Measurements from ENCODE around the gene PMVK. TPM values are rescaled to one million over a fixed set of nuclear protein-coding genes. Genes with fewer than 3 reads are reported as not detected.

The PMVK gene
- total RNA-seq, 1 experiment from 2014 or later: 24.0 TPM

- Histone ChIP-seq H3K4me2 (ENCODE audit: low read length) (no peak overlapping the region), H3K9me2 (ENCODE audit: insufficient read depth) (no peaks in the 10 kb centered on the region), H3K4me3 (replicated peaks in 1 of 2; ENCODE audit: low read depth in 1 of 2, low read length in 2 of 2) (no peak overlapping the region), H3K4me1 (ENCODE audit: control insufficient read depth in 1 of 2, insufficient read depth in 2 of 2, low read length in 2 of 2) (no peaks in the 10 kb centered on the region), H3K9ac (ENCODE audit: low read length) (no peak overlapping the region), H3K9me3 (ENCODE audit: control insufficient read depth in 1 of 2, insufficient read depth in 1 of 2, low read depth in 1 of 2, low read length in 2 of 2) (peaks cover 0 to 8% of the 10 kb centered on the region in 2 experiments; a peak in 1 of 4 replicates), H4K20me1 (ENCODE audit: insufficient read depth) (no peaks in the 10 kb centered on the region), H3K27me3 (ENCODE audit: insufficient read depth, low read length) (no peaks in the 10 kb centered on the region), H3K36me3 (ENCODE audit: control insufficient read depth in 1 of 2, insufficient read depth in 2 of 2, low read length in 2 of 2) (no peaks in the 10 kb centered on the region), H3K79me2 (ENCODE audit: insufficient read depth, low read length) (no peaks in the 10 kb centered on the region), H3K27ac (ENCODE audit: low read depth, low read length) (no peak overlapping the region), H2AFZ (ENCODE audit: low read depth, low read length, poor library complexity, severe bottlenecking) (no peak overlapping the region)
- CTCF ChIA-PET: no interaction called here
- TF ChIP-seq ZFX (IDR thresholded peaks at IDR 0.05) (no peak), MAX (IDR thresholded peaks at IDR 0.05) (no peak), YY1 (IDR thresholded peaks at IDR 0.05; ENCODE audit: extremely low read depth, insufficient replicate concordance, low read depth, low read length) (no peak), REST (IDR thresholded peaks at IDR 0.05; ENCODE audit: low read depth) (no peak), SIN3A (IDR thresholded peaks at IDR 0.05; ENCODE audit: low read depth) (no peak), POLR2A (IDR thresholded peaks at IDR 0.05; ENCODE audit: borderline replicate concordance, extremely low read depth, insufficient read depth, insufficient read length) (no peak), RAD21 (IDR thresholded peaks at IDR 0.05; ENCODE audit: low read depth) (no peak), ZNF274 (IDR thresholded peaks at IDR 0.05; ENCODE audit: low read depth, low read length) (no peak)
- intact Hi-C loops (cut with micrococcal nuclease): no loop called here
- no peak for DNase-seq (ENCODE audit: low read depth, low spot score)
- POLR2A ChIA-PET: no interaction called here
- ATAC-seq: no peak
- RAD21 ChIA-PET (ENCODE audit: low non-redundant PET in 1 of 2, low total read pairs in 2 of 2, uncharacterized antibody in 2 of 2, unreplicated experiment in 2 of 2): no interaction called here
- BruUV-seq (replicated peaks): no TSS peak
Measured at GRCh38 chr1:154902938-154903566, 33.5 kb downstream of the PMVK start.

All from HCT116 (cell line).